Activated CD4-positive, alpha-beta T cell treated with anti-CD3 and anti-CD28 coated beads for 4 hours (primary cell): ENCODE data around the gene PTGIR.
A peak's percentile ranks its signal among the peaks of the same experiment; 100 is the strongest.

Experiments
- DNase-seq, 2 donors: peaks; one replicate each; pipeline ENCODE4 v3.0.0-alpha.2; 2020

Gene PTGIR, protein sequence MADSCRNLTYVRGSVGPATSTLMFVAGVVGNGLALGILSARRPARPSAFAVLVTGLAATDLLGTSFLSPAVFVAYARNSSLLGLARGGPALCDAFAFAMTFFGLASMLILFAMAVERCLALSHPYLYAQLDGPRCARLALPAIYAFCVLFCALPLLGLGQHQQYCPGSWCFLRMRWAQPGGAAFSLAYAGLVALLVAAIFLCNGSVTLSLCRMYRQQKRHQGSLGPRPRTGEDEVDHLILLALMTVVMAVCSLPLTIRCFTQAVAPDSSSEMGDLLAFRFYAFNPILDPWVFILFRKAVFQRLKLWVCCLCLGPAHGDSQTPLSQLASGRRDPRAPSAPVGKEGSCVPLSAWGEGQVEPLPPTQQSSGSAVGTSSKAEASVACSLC

DNA sequence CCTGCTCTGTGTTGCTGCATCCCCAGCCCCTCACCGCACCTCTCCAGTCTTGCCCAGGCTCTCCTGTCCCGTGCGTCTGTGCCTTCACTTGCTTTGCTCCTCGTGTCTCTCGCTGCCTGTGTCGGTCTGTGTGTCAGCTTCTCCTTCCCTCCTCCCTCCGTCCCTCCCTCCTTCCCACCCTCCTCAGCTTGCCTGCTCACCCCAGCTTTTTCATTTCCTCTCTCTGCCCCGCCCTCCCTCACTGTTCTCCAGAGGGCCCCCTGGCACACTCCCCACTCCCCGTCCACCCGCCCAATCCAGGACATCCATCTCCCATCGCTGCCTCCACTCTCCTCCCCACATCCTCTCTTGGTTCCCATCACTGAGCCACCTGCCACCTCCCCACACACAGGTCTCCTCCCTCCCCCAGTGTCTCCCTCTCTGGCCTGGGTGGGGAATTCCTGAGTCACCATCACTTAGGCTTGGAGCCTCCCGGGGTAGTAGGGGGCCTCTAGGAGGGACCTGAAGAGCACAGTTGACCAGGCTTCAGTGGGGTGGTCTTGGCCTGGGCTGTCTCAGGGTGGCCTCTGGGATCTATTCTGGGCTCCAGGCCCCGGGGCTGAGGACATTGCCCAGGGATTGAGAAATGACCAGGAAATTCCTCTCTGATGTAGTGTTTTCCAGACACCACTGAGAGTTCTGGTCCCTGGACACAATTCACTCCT, at the start of gene PTGIR:
Gene PTGIR (minus strand): TSS at position 132 of the 704 bp plus-strand sequence. CDS start 864 bp downstream, outside the sequence.
- no peak for DNase-seq

DNA sequence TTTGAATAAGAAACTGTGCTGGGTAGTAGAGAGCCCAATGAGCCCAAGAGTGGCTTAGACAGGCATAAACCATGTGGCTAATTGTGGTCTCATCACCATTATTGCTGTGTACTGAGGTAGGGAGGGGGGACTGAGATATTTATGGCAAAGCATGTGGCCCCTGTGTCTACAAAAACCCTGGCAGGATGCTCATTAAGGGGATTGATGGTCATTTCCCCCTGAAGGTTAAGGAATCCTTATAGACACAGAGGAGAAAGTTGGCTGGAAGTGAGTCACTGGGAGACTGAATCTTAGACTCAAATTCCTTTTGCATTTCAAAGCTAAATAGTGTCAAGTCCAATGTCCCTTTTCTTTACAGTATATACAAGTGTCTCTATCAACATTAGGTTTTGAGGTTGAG, 45.9 kb upstream of the PTGIR start:
- no peak for DNase-seq

DNA sequence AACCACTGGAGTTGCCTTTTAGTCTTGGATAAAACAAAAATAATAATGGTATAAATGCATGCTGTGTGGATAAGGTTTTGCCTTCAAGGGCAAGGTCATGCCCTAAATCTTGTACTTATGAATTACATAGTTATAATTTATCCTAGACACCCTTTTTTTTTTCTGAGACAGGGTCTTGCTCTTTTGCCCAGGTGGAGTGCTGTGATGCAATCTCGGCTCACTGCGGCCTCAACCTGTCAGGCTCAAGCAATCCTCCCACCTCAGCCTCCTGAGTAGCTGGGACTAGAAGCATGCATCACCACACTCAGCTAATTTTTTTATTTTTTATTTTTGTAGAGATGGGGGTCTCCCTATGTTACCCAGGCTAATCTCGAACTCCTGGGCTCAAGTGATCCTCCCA, 43.8 kb upstream of the PTGIR start:
- DNase-seq: no peak

DNA sequence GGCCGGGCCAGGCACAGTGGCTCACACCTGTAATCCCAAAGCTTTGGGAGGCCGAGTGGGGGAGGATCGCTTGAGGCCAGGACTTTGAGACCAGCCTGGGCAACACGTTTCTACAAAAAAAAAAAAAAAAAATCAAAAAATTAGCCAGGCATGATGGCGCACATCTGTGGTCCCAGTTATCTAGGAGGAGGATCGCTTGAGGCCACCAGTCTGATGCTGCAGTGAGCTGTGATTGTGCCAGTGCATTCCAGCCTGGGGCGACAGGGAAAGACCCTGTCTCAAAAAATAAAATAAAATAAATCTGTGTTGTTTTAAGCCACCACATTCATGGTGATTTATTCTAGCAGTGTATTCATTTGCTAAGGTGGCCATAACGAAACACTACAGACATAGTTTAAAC, 40.2 kb upstream of the PTGIR start:
- no peak for DNase-seq

DNA sequence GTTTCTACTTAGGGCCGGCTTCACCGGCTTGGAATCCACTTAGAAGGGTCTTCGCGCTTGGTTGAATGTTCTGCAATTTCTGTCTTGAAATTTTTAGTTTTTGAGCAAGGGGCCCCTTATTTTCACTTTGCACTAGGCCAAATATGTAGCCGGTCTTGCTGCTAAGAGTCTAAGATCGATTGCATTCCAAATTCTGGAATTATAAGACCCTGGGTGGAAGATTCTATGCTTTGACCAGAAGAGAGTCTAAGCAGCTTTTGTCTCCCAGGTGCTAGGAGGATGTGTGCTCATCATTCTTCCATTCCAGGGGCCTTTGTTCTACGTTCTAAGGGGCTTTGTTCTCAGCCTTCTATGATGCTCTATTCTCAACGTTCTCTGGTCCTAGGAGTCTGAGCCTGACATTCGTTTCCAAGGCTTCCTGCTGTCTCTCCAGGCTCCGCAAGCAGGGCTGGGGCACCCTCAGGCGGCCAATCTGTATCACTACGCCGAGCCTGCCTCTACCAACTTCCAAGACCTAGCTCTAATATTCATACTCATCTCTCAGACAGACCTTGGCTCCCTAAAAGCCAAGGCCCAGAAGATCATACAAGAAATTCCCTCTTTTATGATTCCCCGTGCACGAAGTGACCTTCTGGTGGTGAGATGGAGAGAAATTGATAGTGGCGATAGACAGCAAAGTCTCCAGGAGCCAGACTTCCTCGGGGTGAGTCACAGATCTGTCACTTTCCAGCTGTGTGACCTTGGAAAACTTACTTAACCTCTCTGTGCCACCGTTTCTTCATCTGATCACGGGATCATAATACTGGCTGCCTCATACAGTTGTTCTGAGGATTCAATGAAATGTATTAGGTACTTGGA, 37.1 kb upstream of the PTGIR start:
- DNase-seq: peak; percentile 70 to 76

DNA sequence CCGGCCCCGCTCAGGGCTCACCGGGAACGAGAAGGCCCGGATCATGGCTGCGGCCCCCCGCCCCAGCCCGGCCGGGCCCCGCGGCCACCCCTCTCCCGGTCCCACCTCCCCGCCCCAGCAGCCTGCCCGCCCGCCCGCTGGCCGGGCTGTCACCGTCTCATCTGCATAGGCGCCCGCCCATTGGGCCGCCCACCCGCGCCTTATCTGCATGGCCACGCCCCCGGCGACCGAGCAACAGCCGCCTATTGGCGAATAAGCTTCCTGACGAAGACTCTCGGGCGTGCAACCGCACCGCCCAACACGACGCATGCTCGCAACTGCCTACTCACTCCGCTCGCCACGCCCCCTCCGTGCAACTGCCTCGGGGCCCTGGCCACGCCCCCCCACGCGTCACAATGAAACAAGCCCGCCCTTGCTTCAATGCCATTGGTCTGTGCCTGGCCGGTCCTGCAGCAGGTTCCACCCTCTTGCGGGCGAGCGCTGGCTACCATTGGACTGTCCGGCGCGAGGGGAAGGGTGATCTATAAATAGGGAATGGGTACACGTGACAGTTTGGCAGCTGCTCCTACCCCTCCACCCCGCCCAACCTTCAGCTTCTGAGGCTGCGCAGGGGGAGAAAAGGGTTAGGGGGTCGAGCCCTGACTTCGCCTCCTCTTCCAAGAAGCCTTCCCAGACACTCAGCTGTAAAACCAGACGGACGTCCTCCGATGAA, 36.3 kb upstream of the PTGIR start, which contains the start of gene DACT3:
Gene DACT3 (minus strand): TSS at position 163 of the 712 bp plus-strand sequence. CDS start 118 bp downstream, at position 45.
- DNase-seq: peak; percentile 100

DNA sequence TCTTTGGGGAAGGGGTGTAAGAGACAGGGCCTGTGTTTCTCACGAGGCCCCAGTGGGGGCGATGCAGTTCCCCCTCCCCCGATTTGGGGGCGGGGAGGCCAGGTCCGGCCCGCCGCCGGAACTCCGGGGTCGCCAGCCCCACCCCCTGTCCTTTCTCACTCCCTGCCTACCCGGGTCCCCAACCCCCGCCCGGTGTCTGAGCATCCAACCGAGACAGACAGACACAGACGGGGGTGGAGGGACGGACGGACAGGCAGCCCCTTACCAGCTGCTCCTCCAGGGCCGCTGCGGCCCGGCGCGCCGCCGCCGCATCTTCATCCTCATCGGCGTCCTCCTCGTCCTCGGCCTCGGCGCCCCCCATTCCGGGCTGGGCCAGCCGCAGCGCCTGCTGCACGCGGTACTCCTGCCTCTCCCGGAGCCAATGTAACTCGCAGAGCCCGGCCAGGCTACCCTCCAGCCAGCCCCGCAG, 35.7 kb upstream of the PTGIR start:
- no peak for DNase-seq

DNA sequence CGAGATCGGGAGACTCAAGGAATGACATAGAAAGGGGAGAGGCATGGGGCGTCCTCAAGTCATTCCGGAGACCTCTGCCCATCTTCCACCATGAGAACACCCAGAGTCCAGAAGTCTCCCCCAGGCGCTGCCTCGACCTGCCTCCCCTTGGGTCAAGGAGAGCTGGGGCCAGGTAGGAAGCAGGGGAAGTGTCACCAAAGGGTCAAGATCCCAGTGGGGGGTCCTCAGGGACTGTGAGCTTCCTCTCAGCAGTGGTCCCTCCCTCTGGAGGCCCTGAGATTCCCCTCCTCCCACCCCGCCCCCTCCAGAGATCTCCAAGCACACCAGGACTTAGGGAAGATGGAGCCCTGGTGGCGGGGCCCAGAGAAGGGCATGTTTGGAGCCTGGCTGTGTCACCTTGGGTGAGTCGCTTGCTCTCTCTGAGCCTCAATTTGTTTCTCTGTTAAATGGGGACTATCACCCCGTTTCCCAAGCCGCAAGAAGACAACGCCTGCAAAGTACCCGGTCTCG, 35.2 kb upstream of the PTGIR start:
- no peak for DNase-seq

DNA sequence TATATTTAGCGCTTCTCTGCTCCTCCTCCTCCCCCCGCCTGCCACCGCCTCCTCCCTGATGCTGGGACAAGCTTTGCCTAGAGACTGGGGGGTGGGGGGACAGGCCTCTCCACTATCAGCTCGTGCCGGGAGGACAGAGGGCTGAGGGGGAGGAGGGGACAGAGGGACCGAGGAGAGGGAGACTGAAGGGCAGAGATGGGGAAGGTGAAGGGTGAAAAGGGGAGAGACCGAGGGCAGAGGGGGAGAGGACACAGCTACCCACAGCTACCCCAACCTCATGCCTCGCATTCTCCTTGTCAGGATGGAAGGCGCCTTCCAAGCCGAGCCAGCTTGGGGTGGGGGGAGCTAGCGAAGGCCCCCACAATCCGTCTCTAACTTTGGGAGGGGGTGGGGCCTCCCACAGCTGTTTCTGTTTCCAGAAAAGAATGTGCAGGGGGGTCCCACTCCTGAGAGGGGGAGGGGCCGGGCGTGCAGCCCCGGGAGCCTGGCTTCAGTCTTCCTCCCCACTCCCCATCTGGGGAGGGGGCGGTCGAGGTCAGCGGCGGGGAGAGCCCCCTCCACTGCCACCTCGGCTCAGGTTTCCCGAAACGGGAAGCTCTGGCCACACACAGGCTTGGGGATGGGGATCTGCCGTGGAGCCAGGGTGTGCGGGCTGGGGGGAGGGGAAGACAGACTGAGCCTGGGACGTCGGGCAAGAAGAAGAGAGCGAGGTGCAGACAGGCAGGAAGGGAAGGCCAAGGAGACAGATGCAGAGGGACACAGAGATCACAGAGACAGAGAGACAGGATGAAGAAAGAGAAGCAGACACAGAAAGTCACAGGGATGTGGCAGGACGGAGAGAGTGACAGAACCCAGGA, 34.5 kb upstream of the PTGIR start:
- DNase-seq: peak in 1 of 2 donors; percentile 10

DNA sequence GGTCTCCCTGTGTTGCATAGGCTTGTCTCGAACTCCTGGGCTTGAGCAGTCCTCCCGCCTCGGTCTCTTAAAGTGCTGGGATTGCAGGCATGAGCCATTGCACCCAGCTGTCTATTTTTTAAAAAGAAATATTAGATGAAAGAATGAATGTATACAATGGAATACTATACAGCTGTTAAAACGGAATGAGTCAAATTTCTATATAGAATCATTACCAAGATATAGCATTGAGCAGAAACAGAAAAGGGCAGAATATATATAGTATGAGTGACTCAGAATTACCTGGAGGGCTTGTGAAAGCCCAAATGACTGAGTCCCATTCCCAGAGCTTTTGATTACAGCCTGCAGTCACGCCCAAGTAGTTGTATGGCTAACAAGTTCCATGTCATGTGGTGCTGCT, 31.7 kb upstream of the PTGIR start:
- DNase-seq: no peak

DNA sequence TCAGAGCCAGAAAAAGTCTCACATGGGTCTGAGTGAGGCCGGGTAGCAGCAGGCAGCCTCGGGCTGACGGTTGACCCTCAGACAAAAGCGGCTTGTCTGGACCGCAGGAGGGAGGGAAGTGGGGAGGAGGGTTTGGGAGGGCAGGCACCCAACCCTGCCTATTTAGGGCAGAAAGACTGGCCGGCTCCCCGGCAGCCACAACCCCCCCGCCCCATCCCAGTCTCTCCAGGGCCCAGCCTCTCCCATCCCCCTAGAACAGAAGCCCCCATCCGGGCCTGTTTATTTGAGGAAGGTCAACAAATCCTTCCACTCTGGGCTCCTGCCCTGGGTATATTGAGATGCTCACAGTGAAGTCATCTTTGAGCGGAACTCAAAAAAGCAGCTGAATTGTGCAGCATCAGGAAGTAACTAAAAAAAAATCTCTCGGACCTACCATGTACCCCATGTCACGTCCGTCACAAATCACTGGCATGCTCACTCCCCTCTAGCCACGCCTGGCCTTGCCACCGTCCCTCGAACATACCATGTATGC, 29.8 kb upstream of the PTGIR start:
- no peak for DNase-seq

DNA sequence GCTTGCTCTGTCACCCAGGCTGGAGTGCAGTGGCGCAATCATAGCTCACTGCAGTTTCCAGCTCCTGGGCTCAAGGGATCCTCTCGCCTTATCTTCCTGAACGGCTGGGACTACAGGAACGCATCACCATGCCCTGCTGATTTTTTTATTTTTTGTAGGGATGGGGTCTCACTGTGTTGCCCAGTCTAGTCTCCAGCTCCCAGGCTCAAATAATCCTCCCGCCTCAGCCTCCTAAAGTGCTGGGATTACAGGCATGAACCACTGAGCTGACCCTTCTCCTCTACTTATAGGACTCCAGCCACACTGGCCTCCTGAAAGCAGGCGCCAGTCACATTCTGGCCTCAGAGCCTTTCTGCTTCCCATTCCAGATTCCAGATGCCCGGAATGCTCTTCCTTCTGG, 25.6 kb upstream of the PTGIR start:
- DNase-seq: no peak

DNA sequence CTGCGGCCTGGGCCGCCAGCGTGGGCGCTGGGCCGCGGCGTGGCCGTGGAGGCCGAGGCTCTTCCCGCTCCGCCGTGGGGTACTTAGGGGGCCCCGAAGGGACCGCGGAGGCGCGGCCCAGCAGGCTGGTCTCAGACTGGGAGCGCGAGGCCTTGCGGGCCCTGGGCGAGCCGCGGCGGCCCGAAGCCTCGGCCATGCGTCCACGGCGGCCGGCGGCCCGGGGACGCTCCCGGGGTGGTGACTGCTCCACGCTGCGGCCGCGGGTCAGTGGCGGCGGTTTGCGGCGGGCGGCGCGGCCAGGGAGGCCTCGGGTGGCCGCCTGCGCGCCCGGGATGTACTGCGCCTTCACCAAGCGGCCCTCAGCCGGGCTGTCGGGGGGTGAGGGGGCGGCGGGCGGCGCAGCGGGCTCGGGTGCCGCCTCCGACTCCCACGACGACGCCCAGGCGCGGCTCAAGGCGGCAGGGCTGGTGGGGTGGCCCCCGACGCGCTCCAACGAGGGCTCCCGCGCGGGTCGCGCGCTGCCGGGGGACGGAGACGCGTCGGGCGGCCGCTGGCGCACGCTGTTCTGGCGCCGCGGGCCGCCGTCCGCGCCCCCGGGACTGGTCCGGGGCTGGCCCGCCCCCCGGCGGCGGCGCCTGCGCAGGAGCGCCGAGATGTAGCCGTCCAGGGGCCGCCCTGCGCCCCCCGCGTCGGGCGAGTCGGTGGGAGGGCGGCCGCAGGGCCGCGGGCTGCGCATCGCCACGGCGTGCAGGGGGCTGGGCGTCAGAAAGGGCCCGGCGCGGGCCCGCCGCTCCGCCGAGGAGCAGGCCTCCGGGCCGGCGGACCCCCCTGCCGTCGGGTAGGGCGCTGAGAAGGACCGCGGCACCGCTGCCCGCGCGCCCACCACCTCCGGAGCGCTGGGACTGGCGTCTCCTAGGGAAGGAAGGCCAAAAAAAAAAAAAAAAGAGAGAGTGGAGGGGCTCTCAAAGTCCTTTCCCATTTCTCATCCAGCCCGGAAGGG, 24.4 kb upstream of the PTGIR start:
- DNase-seq: no peak

DNA sequence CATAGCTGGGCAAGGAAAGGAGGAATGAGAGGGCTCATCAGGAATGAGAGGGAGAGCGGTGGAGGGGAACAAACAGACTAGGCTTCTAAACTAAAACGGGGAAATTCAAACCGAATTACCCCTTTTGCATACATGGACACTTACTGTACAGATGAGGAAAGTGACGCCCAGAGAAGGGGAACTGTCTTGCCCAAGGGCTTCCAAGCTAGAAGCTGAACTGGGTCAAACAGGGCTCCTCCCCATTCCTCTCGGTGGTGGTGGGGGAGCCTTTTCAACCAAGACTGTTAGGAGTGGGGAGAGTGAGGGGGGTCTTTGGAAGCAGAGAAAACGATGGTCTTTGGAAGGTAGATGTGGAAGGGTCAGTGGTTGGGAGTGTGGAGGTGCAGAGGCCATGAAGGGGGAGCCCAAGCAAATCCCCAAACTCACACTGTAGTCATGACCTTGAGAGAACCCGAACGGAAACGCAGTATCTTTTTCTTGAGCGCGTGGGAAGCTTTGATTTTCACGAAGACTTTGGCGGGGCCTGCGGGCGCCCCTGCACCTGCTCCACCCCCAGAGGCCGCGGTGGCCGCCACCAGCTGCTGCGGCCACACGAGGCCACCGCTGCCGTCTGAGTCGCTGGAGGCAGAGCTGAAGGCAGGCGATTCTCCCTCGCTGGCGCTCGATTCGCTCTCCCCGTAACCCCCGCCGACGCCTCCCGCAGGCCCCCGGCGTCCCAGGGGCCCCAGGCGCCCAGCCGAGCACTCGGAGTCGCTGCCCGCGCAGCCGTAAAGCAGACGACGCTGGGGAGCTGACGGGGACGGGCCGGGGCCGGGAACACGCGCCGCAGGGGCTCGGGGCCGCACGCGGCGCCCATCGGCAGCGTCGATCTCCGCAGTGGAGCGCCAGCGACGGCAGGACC, 23.4 kb upstream of the PTGIR start:
- no peak for DNase-seq

DNA sequence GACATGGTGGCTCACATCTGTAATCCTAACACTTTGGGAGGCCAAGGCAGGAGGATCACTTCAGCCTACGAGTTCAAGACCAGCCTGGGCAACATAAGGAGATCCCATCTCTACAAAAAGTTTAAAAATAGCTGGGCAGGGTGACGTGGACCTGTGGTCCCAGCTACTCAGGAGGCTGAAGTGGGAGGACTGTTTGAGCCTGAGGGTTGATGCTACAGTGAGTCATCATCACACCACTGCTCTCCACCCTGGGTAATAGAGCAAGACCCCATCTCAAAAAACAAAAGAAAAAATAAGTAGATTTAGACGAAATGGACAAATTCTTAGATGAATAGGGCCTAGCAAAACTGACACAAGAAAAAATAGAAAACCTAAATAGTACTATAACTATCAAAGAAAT, 21.5 kb upstream of the PTGIR start:
- no peak for DNase-seq

DNA sequence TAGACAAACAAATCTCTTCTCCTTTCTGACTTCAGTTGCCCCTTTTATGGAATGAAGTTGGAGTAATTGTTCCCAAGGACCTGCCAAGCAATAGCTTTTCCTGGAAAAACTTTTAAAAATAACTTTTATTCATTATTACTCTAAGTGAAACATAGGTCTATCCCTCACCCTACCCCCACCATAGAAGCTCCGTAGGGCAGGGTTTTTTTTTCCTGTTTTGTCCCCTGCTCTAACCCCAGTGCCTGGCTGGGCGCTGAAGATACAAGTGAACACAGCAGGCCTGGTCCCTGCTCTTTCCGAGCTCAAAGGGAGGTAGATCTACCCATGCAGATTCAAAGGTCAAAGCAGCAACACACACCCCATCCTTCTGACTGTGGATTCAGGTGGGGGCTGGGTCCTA, 19.8 kb upstream of the PTGIR start:
- no peak for DNase-seq

DNA sequence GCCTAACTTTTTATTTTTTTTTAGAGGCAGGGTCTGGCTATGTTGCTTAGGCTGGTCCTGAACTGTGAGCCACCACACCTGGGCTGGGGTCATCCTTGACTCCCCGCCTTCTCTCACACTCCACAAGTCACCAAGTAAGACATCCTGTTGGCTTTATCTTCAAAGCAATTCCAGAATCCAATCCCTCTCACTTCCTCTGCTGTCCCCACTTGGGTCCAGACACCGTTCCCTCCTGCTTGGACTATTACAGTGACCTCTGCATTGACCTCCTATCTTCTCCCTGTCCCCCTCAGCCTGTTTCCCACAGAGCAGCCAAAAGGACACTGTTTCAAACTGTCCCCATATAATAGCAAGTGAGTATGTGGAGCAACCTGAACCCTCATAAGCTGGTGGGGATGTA, 15.8 kb upstream of the PTGIR start:
- DNase-seq: no peak

DNA sequence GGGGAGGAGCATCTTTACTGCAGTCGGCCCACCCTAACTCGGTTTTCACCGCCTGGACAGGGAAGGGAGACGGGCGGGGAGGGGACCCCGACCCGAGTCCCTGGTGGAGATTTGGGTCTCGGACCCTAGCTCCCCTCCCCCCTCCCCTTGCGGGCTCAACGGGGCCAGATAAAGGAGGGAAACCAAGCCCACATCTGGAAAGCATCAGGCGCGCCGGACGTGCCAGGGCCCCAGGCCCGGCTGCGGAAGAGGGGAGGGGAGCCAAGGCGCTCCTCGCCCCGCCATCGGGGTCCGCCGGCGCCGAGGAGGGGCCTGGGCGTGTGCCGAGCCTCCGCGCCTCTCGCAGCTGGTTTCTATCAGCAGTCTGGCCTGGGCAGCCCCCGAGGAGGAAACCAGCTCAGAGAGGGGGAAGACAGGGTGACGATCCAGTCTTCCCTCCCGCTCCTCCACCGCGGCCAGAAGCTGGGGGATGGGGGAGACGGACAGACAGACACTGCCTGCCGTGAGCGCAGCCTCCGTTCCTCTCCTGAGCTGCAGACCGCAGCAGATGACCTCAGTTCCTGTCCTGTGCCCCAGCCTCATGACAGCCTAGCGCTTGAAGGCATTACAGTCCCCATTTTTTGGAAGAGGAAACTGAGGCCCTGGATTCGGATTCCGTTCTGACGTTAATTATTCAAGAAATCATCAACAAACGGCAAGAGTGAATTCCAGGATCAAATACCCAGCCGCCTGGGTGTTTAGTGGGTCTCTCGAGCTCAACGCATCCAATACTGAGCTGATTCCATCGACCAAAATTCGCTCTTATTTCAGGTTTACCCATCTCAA, 14.7 kb upstream of the PTGIR start:
- DNase-seq: no peak
